GM18499 (cell line): ENCODE measurements around the gene GAS5.
"Not testable (repeated sequence)": the region's sequence is repeated elsewhere in the genome, so short reads cannot be mapped to it uniquely, and the experiment has no call there.

Experiments
- ATAC-seq: cut with Tn5 transposase; IDR thresholded peaks from one replicate; pipeline ENCODE4 v1.9.1; 2021; ENCODE audit warnings: moderate number of reproducible peaks; ENCODE audit not compliant: insufficient read depth, unreplicated experiment

GAS5 gene

GRCh38 chr1:173867753-173868265 is at the start of gene GAS5:
TSS of gene GAS5 (minus strand) at chr1:173867989.
- ATAC-seq = peak; percentile 72

GRCh38 chr1:173917149-173917548 is 49.4 kb upstream of the GAS5 start, which contains the start of gene SERPINC1:
TSS of gene SERPINC1 (minus strand) at chr1:173917327. CDS start at chr1:173917259, 68 bp downstream.
- no peak for ATAC-seq

GRCh38 chr1:173916667-173917066 is 48.9 kb upstream of the GAS5 start:
- ATAC-seq = no peak

GRCh38 chr1:173915596-173915995 is 47.8 kb upstream of the GAS5 start:
- no peak for ATAC-seq

- no peak for ATAC-seq
Measured at GRCh38 chr1:173914366-173914871, 46.6 kb upstream of the GAS5 start.

GRCh38 chr1:173913111-173913510 is 45.3 kb upstream of the GAS5 start:
- no peak for ATAC-seq

- no peak for ATAC-seq
Measured at GRCh38 chr1:173903827-173904531, 36.2 kb upstream of the GAS5 start.

GRCh38 chr1:173900992-173901391 is 33.2 kb upstream of the GAS5 start:
- no peak for ATAC-seq

GRCh38 chr1:173900427-173900826 is 32.6 kb upstream of the GAS5 start:
- ATAC-seq = no peak

- no peak for ATAC-seq
Measured at GRCh38 chr1:173894189-173894588, 26.4 kb upstream of the GAS5 start.

- no peak for ATAC-seq
Measured at GRCh38 chr1:173893611-173894010, 25.8 kb upstream of the GAS5 start.

- no peak for ATAC-seq
Measured at GRCh38 chr1:173889885-173890284, 22.1 kb upstream of the GAS5 start.

GRCh38 chr1:173888749-173889148 is 21.0 kb upstream of the GAS5 start:
- ATAC-seq = no peak

- no peak for ATAC-seq
Measured at GRCh38 chr1:173887627-173888026, 19.8 kb upstream of the GAS5 start.

- no peak for ATAC-seq
Measured at GRCh38 chr1:173886746-173887611, 19.2 kb upstream of the GAS5 start.

- no peak for ATAC-seq
Measured at GRCh38 chr1:173884701-173885100, 16.9 kb upstream of the GAS5 start.

- ATAC-seq = not testable (repeated sequence)
Measured at GRCh38 chr1:173881117-173881516, 13.3 kb upstream of the GAS5 start.

- no peak for ATAC-seq
Measured at GRCh38 chr1:173878251-173878650, 10.5 kb upstream of the GAS5 start.

GRCh38 chr1:173876732-173877131 is 8.9 kb upstream of the GAS5 start:
- ATAC-seq = no peak

GRCh38 chr1:173871500-173871899 is 3.7 kb upstream of the GAS5 start:
- no peak for ATAC-seq

GRCh38 chr1:173871091-173871490 is 3.3 kb upstream of the GAS5 start:
- ATAC-seq = no peak
